SK-N-SH treated with all-trans-retinoic acid at 6 μM for 48 hours (cell line): Measurements from ENCODE around the gene GRK3.

Source experiments
- ATAC-seq: fragments of 200-7000 bp; cut with Tn5 transposase; 3 replicates; pipeline ENCODE4 v1.9.1; 2020; ENCODE audit warnings: mild to moderate bottlenecking, moderate library complexity
- ARNTL ChIP-seq: fragments of 450-650 bp; formaldehyde crosslinking; IDR thresholded peaks from 2 replicates; pipeline ENCODE4 v1.5.0; 2020; ENCODE audit warnings: low read depth, mild to moderate bottlenecking, moderate library complexity, borderline replicate concordance
- BACH2 ChIP-seq: fragments of 250-450 bp; sonication (Bioruptor Pico); IDR thresholded peaks from 2 replicates; pipeline ENCODE4 v1.9.0; 2021; ENCODE audit warnings: mild to moderate bottlenecking, borderline replicate concordance
- CSDC2 ChIP-seq: fragments of 250-450 bp; sonication (Bioruptor Pico); IDR thresholded peaks from 2 replicates; pipeline ENCODE4 v1.5.0; 2020; ENCODE audit warnings: mild to moderate bottlenecking, moderate library complexity
- ESRRG ChIP-seq: fragments of 250-450 bp; sonication (Bioruptor Pico); IDR thresholded peaks from 2 replicates; pipeline ENCODE4 v1.6.1; 2021; ENCODE audit warnings: mild to moderate bottlenecking
- GLIS3 ChIP-seq: fragments of 250-450 bp; sonication (Bioruptor Pico); IDR thresholded peaks from 2 replicates; pipeline ENCODE4 v1.5.0; 2020; ENCODE audit warnings: mild to moderate bottlenecking, moderate library complexity
- ISL1 ChIP-seq: fragments of 250-450 bp; sonication (Bioruptor Pico); IDR thresholded peaks from 2 replicates; pipeline ENCODE4 v2.1.2; 2022; ENCODE audit warnings: mild to moderate bottlenecking, moderate library complexity
- OSR1 ChIP-seq: fragments of 250-450 bp; sonication (Bioruptor Pico); IDR thresholded peaks from 2 replicates; pipeline ENCODE4 v1.8.0; 2022; ENCODE audit warnings: moderate library complexity, mild to moderate bottlenecking, inconsistent platforms
- PPARA ChIP-seq: fragments of 250-450 bp; sonication (Bioruptor Pico); IDR thresholded peaks from 2 replicates; pipeline ENCODE4 v1.5.0; 2020; ENCODE audit warnings: mild to moderate bottlenecking, borderline replicate concordance
- RARB ChIP-seq: fragments of 250-450 bp; sonication (Bioruptor Pico); IDR thresholded peaks from 2 replicates; pipeline ENCODE4 v1.8.0; 2021; ENCODE audit warnings: mild to moderate bottlenecking, moderate library complexity
- SNAI2 ChIP-seq: fragments of 250-450 bp; sonication (Bioruptor Pico); IDR thresholded peaks from 2 replicates; pipeline ENCODE4 v1.5.0; 2020; ENCODE audit warnings: mild to moderate bottlenecking, moderate library complexity
- TCF4 ChIP-seq: fragments of 250-450 bp; sonication (Bioruptor Pico); IDR thresholded peaks from 2 replicates; pipeline ENCODE4 v1.8.0; 2021; ENCODE audit warnings: mild to moderate bottlenecking, moderate library complexity, borderline replicate concordance
- TOX ChIP-seq: fragments of 250-450 bp; sonication (Bioruptor Pico); IDR thresholded peaks from 2 replicates; pipeline ENCODE4 v1.8.0; 2021; ENCODE audit warnings: mild to moderate bottlenecking, moderate library complexity, borderline replicate concordance
- ZC3H10 ChIP-seq: fragments of 250-450 bp; sonication (Bioruptor Pico); IDR thresholded peaks from 2 replicates; pipeline ENCODE4 v1.5.1; 2021; ENCODE audit warnings: mild to moderate bottlenecking, moderate library complexity
- ZFP3 ChIP-seq: fragments of 250-450 bp; sonication (Bioruptor Pico); IDR thresholded peaks from 2 replicates; pipeline ENCODE4 v1.5.0; 2020; ENCODE audit warnings: mild to moderate bottlenecking, moderate library complexity
- ZFP30 ChIP-seq: fragments of 450-650 bp; formaldehyde crosslinking; IDR thresholded peaks from 2 replicates; pipeline ENCODE4 v1.5.0; 2022; ENCODE audit warnings: mild to moderate bottlenecking, moderate library complexity
- ZNF565 ChIP-seq: fragments of 450-650 bp; formaldehyde crosslinking; conservative IDR thresholded peaks from 2 replicates; pipeline ENCODE4 v1.5.0; 2020; ENCODE audit warnings: low read depth, mild to moderate bottlenecking, moderate library complexity
- ZNF70 ChIP-seq: fragments of 450-650 bp; formaldehyde crosslinking; IDR thresholded peaks from 2 replicates; pipeline ENCODE4 v1.5.0; 2020; ENCODE audit warnings: mild to moderate bottlenecking, moderate library complexity
- ZNF8 ChIP-seq: fragments of 450-650 bp; formaldehyde crosslinking; IDR thresholded peaks from 2 replicates; pipeline ENCODE4 v1.5.0; 2020; ENCODE audit warnings: mild to moderate bottlenecking, moderate library complexity
- TF ChIP-seq, protein P1 (sequence below): fragments of 250-450 bp; sonication (Bioruptor Pico); IDR thresholded peaks from 2 replicates; pipeline ENCODE4 v1.5.1; 2020; ENCODE audit warnings: low read depth, mild to moderate bottlenecking, moderate library complexity
- TF ChIP-seq, protein P2 (sequence below): fragments of 250-450 bp; sonication (Bioruptor Pico); IDR thresholded peaks from 2 replicates; pipeline ENCODE4 v1.5.0; 2020; ENCODE audit warnings: mild to moderate bottlenecking, moderate library complexity
- TF ChIP-seq, protein P3 (sequence below): fragments of 250-450 bp; sonication (Bioruptor Pico); IDR thresholded peaks from 2 replicates; pipeline ENCODE4 v1.8.0; 2021; ENCODE audit warnings: low read depth, mild to moderate bottlenecking, moderate library complexity, borderline replicate concordance
- TF ChIP-seq, protein P4 (sequence below): fragments of 250-450 bp; sonication (Bioruptor Pico); IDR thresholded peaks from 2 replicates; pipeline ENCODE4 v1.8.0; 2020; ENCODE audit warnings: mild to moderate bottlenecking, moderate library complexity, borderline replicate concordance

The GRK3 gene

DNA sequence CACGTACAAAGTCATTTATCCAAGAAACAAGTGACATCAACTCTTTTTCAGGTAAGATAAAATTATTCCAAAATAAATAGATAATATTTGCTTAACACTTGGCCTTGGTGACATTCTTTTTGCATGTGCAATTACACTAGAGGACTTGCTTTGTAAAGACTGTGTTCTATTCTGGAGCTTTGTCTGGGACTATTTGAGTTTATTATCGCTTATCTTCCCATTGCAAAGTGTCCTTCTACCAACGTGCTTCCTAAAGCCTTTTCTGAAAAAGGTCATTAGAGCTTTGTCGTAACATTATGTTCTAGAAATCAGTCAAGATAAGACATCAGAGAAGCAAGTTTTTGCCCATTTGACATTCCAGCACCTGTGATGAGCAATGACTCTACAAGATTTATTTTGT, 99.2 kb downstream of the GRK3 start:
- ATAC-seq: no peak

DNA sequence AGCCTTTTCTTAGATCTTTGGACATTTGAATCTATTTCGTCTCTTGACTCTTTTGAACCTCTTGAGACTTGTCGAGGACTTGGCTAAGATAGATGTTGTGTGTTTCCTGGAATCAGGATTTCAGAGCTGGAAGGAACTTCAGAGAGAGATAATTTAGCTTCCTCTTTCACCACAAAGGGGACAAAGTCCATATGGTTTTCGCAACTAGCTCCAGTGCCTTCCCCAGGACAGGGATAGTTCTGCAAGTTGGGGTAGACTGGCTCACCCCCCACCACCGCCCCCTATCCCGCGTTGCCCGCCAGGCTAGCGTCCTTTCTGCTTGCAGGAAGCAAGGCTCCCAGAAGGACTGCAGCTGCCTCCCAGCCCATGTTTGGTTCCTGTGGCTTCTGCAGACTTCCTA, 101.8 kb downstream of the GRK3 start:
- no peak for ATAC-seq
- TF ChIP-seq ZNF70 (CRISPR knock-in tag) (no peak), TOX (no peak), ZFP3 (CRISPR knock-in tag) (no peak), SNAI2 (no peak), CSDC2 (no peak), ARNTL (CRISPR knock-in tag) (no peak), ZNF8 (CRISPR knock-in tag) (no peak), ZNF565 (CRISPR knock-in tag) (no peak), GLIS3 (no peak), TCF4 (no peak)
- TF ChIP-seq, protein P1, sequence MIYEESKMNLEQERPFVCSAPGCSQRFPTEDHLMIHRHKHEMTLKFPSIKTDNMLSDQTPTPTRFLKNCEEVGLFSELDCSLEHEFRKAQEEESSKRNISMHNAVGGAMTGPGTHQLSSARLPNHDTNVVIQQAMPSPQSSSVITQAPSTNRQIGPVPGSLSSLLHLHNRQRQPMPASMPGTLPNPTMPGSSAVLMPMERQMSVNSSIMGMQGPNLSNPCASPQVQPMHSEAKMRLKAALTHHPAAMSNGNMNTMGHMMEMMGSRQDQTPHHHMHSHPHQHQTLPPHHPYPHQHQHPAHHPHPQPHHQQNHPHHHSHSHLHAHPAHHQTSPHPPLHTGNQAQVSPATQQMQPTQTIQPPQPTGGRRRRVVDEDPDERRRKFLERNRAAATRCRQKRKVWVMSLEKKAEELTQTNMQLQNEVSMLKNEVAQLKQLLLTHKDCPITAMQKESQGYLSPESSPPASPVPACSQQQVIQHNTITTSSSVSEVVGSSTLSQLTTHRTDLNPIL: no peak

More for the DNA sequence above, 99.2 kb downstream of the GRK3 start:
- TF ChIP-seq ZFP3 (CRISPR knock-in tag) (no peak), ARNTL (CRISPR knock-in tag) (no peak), ISL1 (CRISPR knock-in tag) (no peak), ZC3H10 (no peak), ESRRG (CRISPR knock-in tag) (no peak), ZFP30 (CRISPR knock-in tag) (no peak), GLIS3 (no peak), TCF4 (no peak), CSDC2 (no peak), ZNF8 (CRISPR knock-in tag) (no peak), PPARA (no peak), RARB (no peak), TOX (no peak), ZNF70 (CRISPR knock-in tag) (no peak)
- TF ChIP-seq, protein P2, sequence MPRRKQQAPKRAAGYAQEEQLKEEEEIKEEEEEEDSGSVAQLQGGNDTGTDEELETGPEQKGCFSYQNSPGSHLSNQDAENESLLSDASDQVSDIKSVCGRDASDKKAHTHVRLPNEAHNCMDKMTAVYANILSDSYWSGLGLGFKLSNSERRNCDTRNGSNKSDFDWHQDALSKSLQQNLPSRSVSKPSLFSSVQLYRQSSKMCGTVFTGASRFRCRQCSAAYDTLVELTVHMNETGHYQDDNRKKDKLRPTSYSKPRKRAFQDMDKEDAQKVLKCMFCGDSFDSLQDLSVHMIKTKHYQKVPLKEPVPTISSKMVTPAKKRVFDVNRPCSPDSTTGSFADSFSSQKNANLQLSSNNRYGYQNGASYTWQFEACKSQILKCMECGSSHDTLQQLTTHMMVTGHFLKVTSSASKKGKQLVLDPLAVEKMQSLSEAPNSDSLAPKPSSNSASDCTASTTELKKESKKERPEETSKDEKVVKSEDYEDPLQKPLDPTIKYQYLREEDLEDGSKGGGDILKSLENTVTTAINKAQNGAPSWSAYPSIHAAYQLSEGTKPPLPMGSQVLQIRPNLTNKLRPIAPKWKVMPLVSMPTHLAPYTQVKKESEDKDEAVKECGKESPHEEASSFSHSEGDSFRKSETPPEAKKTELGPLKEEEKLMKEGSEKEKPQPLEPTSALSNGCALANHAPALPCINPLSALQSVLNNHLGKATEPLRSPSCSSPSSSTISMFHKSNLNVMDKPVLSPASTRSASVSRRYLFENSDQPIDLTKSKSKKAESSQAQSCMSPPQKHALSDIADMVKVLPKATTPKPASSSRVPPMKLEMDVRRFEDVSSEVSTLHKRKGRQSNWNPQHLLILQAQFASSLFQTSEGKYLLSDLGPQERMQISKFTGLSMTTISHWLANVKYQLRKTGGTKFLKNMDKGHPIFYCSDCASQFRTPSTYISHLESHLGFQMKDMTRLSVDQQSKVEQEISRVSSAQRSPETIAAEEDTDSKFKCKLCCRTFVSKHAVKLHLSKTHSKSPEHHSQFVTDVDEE (CRISPR knock-in tag): no peak
- TF ChIP-seq, protein P3, sequence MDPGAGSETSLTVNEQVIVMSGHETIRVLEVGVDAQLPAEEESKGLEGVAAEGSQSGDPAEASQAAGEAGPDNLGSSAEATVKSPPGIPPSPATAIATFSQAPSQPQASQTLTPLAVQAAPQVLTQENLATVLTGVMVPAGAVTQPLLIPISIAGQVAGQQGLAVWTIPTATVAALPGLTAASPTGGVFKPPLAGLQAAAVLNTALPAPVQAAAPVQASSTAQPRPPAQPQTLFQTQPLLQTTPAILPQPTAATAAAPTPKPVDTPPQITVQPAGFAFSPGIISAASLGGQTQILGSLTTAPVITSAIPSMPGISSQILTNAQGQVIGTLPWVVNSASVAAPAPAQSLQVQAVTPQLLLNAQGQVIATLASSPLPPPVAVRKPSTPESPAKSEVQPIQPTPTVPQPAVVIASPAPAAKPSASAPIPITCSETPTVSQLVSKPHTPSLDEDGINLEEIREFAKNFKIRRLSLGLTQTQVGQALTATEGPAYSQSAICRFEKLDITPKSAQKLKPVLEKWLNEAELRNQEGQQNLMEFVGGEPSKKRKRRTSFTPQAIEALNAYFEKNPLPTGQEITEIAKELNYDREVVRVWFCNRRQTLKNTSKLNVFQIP: no peak
- TF ChIP-seq, protein P4, sequence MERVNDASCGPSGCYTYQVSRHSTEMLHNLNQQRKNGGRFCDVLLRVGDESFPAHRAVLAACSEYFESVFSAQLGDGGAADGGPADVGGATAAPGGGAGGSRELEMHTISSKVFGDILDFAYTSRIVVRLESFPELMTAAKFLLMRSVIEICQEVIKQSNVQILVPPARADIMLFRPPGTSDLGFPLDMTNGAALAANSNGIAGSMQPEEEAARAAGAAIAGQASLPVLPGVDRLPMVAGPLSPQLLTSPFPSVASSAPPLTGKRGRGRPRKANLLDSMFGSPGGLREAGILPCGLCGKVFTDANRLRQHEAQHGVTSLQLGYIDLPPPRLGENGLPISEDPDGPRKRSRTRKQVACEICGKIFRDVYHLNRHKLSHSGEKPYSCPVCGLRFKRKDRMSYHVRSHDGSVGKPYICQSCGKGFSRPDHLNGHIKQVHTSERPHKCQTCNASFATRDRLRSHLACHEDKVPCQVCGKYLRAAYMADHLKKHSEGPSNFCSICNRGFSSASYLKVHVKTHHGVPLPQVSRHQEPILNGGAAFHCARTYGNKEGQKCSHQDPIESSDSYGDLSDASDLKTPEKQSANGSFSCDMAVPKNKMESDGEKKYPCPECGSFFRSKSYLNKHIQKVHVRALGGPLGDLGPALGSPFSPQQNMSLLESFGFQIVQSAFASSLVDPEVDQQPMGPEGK: no peak
- TF ChIP-seq, all 23 proteins: peak for 0

DNA sequence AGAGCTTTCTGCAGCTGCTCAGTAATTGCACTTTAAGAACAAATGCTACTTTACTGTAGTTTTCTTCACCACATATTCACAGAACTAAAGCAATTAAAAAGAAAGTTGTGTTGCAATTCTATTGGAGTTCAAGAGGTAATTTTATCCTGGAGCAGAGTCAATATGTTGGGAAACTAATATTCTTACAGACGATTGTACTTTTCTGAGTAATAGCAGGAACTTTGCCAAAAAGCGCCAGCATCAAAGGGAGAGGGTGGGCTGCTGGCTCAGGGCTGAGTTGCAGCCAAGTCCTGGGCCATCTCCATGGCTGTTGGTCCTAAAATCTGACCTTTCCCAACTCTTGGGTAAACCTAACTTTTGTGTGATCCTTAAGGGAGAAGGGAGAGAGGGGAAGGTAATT, 104.0 kb downstream of the GRK3 start:
- TF ChIP-seq OSR1 (CRISPR knock-in tag) (no peak), SNAI2 (no peak), GLIS3 (no peak), BACH2 (CRISPR knock-in tag) (no peak), ISL1 (CRISPR knock-in tag) (peak; percentile 36; the same call in 1 of the 2 replicates), PPARA (no peak)
- peak; percentile 25; the same call in 1 of the 3 replicates for ATAC-seq

DNA sequence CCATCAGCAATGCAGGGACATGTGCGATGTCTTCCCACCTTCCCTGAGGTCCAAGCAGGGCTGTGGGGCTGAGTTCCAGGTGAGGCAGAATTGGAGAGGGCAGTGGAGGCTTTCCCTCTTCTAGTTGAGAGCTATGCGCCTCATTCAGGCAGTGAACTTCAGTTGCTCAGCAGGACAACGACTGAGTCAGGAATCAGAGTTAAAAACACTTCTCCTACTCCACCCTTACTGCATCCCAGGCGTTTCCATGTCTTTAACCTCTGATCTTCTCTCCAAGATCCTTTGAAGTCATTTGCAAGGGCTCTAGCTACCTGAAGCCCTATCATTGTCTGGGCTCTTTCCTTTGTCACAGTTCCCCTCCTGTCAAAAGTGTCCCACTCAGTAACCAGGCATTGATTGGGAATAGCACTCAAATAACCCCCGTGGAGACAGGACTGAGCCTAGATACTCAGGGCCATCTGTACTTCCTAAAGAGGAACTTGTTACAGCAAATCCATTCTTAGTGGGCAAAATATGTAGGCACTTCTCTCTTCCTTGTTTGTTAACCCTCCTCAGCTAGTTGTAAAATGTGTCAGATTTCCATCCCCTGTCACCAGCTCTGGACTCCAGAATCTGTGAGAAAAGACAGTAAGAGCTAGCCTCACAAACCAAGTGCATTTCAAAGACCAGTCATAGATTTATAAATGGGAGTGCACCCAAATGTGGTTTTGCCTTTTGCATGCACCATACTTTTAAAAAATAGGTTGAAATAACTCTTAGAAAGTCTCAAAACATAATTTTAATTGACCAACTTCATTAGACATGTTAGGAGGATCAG, 105.0 kb downstream of the GRK3 start:
- no peak for ATAC-seq

More for the DNA sequence above, 105.0 kb downstream of the GRK3 start:
- no peak for TF ChIP-seq SNAI2
- TF ChIP-seq ZNF565 (CRISPR knock-in tag): no peak
- TF ChIP-seq ESRRG (CRISPR knock-in tag): no peak
- TF ChIP-seq BACH2 (CRISPR knock-in tag): no peak
- TF ChIP-seq CSDC2: no peak
- TF ChIP-seq, all 23 proteins: peak for 0
